KMS-11 (cell line): ENCODE results near the gene MRPL38.

ENCODE experiments used
- H2AFZ ChIP-seq: fragments of 200-600 bp; sonication (generic); 2 replicates; pipeline ENCODE4 v1.6.1; 2016; ENCODE audit warnings: antibody characterized with exemption, mixed run types, low read depth
- H3K27ac ChIP-seq: fragments of 200-600 bp; sonication (generic); 2 replicates; pipeline ENCODE4 v1.6.1; 2016; ENCODE audit warnings: mild to moderate bottlenecking, mixed run types
- H3K27me3 ChIP-seq: fragments of 200-600 bp; sonication (generic); 2 replicates; pipeline ENCODE4 v1.6.1; 2017; ENCODE audit warnings: mild to moderate bottlenecking, low read depth, mixed run types, moderate library complexity; ENCODE audit not compliant: insufficient read depth
- H3K36me3 ChIP-seq: fragments of 200-600 bp; sonication (generic); 2 replicates; pipeline ENCODE4 v1.6.1; 2017; ENCODE audit warnings: mild to moderate bottlenecking, mixed run types; ENCODE audit not compliant: insufficient read depth
- H3K4me1 ChIP-seq: fragments of 200-600 bp; sonication (generic); 2 replicates; pipeline ENCODE4 v1.6.1; 2016; ENCODE audit warnings: mild to moderate bottlenecking, low read depth, mixed run types; ENCODE audit not compliant: poor library complexity, severe bottlenecking
- H3K4me2 ChIP-seq: fragments of 200-600 bp; sonication (generic); 2 replicates; pipeline ENCODE4 v1.7.0; 2016; ENCODE audit warnings: mild to moderate bottlenecking, mixed run types
- H3K4me3 ChIP-seq: fragments of 200-600 bp; sonication (generic); IDR thresholded peaks from 2 replicates; pipeline ENCODE4 v1.6.1; 2017; ENCODE audit warnings: low read depth, low read length, mixed read lengths; ENCODE audit not compliant: insufficient read depth
- H3K79me2 ChIP-seq: fragments of 200-600 bp; sonication (generic); 2 replicates; pipeline ENCODE4 v1.6.1; 2016; ENCODE audit warnings: low read depth, mixed run types; ENCODE audit not compliant: insufficient read depth
- H3K9ac ChIP-seq: fragments of 200-600 bp; sonication (generic); 2 replicates; pipeline ENCODE4 v1.6.1; 2016; ENCODE audit warnings: mild to moderate bottlenecking, mixed run types
- H4K20me1 ChIP-seq: fragments of 200-600 bp; sonication (generic); 2 replicates; pipeline ENCODE4 v1.6.1; 2016; ENCODE audit warnings: mild to moderate bottlenecking, mixed run types; ENCODE audit not compliant: insufficient read depth
- TF ChIP-seq, protein P1 (sequence below): fragments of 200-600 bp; sonication (generic); conservative IDR thresholded peaks from 2 replicates; pipeline ENCODE4 v1.6.1; 2017; ENCODE audit warnings: low read depth, mild to moderate bottlenecking, antibody characterized with exemption, low read length, moderate library complexity, mixed read lengths

MRPL38 gene

DNA sequence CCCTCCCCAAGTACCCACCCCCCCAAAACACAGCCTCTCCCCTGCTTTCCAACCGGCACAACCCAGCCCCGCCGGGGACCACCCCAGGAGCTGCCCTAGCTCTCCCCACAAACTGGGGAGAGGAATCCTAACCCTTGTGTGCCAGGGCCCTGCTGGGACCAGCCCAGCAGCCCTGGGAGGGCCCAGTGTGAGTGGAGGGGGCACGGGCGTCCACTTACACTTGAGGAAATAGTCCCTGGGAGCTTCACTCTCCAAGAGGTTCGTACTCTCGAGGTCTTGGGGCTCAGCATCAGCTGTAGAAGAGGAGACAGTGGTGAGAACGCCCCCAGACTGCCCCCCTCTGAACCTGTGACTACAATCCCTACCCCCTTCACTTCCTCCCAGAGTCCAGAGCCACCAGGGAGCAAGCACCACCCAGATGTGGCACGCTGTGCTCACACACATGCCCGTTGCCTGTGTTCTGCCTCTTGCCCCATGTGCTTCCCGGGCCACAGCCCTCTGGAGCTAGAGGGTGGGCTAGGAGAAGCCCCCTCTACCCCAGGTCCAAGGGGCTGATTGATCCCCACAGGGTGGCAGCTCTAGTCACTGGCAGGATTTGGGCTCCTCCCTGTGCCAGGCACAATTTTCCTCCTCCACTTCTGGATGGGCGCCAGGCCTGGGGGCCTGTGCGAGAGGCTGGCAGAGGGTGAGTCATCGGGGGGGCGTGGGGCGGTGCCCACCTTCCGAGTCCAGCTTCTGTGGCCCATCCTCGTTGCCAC lies 29.3 kb downstream of the MRPL38 start:
- H3K36me3 ChIP-seq: no peaks in the 10 kb centered on the region
- H3K9ac ChIP-seq: peak overlapping the region; percentile 98; the same call in 1 of the 2 replicates
- H3K4me3 ChIP-seq: no peak overlapping the region
- H3K4me1 ChIP-seq: peaks cover 40% of the 10 kb centered on the region
- no peak overlapping the region for H2AFZ ChIP-seq
- TF ChIP-seq, protein P1, sequence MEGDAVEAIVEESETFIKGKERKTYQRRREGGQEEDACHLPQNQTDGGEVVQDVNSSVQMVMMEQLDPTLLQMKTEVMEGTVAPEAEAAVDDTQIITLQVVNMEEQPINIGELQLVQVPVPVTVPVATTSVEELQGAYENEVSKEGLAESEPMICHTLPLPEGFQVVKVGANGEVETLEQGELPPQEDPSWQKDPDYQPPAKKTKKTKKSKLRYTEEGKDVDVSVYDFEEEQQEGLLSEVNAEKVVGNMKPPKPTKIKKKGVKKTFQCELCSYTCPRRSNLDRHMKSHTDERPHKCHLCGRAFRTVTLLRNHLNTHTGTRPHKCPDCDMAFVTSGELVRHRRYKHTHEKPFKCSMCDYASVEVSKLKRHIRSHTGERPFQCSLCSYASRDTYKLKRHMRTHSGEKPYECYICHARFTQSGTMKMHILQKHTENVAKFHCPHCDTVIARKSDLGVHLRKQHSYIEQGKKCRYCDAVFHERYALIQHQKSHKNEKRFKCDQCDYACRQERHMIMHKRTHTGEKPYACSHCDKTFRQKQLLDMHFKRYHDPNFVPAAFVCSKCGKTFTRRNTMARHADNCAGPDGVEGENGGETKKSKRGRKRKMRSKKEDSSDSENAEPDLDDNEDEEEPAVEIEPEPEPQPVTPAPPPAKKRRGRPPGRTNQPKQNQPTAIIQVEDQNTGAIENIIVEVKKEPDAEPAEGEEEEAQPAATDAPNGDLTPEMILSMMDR: no peak
- no peaks in the 10 kb centered on the region for H4K20me1 ChIP-seq
- peak overlapping the region; percentile 98 for H3K27ac ChIP-seq
- peak overlapping the region; percentile 95 for H3K4me2 ChIP-seq
- peaks cover 25% of the 10 kb centered on the region for H3K79me2 ChIP-seq
- no peaks in the 10 kb centered on the region for H3K27me3 ChIP-seq

DNA sequence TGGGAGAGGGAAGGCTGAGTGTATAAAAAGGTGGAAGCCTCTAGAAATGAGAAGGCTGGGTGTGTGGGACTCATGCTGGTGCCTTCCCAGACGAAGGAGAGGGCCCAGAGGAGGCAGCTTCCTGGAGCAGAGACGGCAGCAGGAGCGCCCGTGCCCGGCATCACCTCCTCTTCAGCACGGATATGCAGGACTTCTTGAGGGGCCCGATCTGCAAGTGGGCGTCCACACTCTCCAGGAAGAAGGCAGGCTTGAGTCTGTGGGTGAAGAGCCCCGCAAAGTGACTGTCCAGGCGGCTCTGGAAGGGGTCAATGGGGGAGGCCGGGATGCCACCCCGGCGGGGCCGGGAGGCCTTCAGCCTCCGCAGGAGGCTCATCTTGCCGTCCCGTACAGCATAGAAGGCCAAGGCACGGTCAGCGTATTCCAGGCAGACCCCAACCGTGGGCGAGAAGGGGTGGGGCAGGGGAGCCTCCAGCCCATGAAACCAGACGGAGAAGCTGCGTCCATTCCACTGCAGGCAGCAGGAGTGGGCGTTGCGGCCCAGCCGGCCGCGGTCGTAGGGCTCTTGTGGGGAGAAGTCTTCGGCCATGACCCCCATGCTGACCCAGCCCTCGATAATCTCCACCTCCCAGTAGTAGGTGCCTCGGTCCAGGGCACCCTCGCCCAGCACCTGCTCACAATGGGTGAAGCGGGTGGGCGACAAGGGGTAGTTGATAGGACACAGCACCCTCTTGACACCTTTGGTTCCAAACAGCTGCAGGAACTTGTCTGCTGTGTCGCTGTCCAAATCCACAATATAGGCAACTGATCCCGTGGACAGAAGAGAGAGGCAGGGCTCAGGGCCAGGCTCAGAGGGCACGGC lies 30.1 kb downstream of the MRPL38 start:
- Histone ChIP-seq H3K27ac (peak overlapping the region; percentile 89; the same call in 1 of the 2 replicates), H4K20me1 (no peaks in the 10 kb centered on the region), H3K27me3 (no peaks in the 10 kb centered on the region), H3K79me2 (peaks cover 25% of the 10 kb centered on the region), H3K4me1 (peaks cover 39% of the 10 kb centered on the region), H3K36me3 (no peaks in the 10 kb centered on the region), H2AFZ (no peak overlapping the region), H3K4me3 (no peak overlapping the region), H3K9ac (no peak overlapping the region), H3K4me2 (no peak overlapping the region)
- TF ChIP-seq, protein P1: no peak

DNA sequence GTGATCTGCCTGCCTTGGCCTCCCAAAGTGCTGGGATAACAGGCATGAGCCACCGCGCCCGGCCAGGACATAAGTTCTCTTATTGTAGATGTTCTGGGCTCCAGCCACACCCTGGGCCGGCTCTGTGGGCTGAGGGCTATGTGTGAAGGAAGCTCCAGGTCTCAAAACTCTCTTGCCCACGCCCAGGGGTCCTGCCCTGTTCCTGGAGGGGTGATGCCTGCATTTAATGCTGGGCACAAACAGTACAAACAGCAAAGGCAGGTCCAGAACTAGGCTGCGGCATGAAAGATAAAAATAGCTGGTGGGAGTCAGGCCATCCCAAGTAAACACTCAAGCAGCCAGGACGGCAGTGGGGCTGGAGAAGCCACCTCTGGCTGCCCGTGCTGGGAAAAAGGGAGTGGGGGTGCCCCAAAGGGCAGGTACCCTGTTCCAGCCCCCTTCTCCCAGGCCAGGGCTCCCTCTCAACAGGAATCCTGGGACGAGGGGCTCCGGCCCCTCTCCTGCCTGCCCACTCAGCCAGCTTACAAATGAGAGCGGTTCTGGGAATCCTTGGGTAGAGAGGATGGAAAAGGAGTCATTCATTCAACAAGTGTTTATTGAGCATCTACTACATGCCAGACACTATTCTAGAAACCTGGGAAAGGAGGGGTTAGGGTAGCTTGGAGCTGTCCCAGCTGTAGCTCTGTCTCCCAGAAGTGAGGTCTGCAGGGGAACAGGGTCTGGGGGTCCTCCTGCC lies 30.9 kb downstream of the MRPL38 start:
- Histone ChIP-seq H3K4me3 (no peak overlapping the region), H3K9ac (no peak overlapping the region; the same call in 1 of the 2 replicates), H3K27me3 (no peaks in the 10 kb centered on the region), H2AFZ (no peak overlapping the region), H3K4me2 (peak overlapping the region; percentile 67; the same call in 1 of the 2 replicates), H4K20me1 (no peaks in the 10 kb centered on the region), H3K27ac (peak overlapping the region; percentile 89), H3K36me3 (no peaks in the 10 kb centered on the region), H3K4me1 (peaks cover 33% of the 10 kb centered on the region), H3K79me2 (peaks cover 25% of the 10 kb centered on the region)
- TF ChIP-seq, protein P1: no peak
